Skin epidermis (tissue), 12 donors: ENCODE data around the gene HOXB3.

ENCODE experiments used
- H3K27ac ChIP-seq, 21 experiments: fragments of 200-600 bp; sonication (generic) in 11 of 21; one replicate each; pipeline ENCODE4 v1.5.0; 2020; ENCODE audit warnings: mild to moderate bottlenecking in 3 of 21, inconsistent platforms in 2 of 21, moderate library complexity in 2 of 21
- H3K4me3 ChIP-seq, 7 experiments: fragments of 200-600 bp; sonication (generic) in 2 of 7; one replicate each; pipeline ENCODE4 v1.5.0; 2020; ENCODE audit warnings: inconsistent platforms in 2 of 7, mild to moderate bottlenecking in 2 of 7, moderate library complexity in 1 of 7

Gene HOXB3

GRCh38 chr17:48592057-48592514, 2.0 kb upstream of the HOXB3 start:
- Histone ChIP-seq H3K27ac (peak overlapping the region in 6 of 21 experiments; percentile 59 to 94 (median 82)), H3K4me3 (peak overlapping the region in 2 of 7 experiments; percentile 18 to 36)

- peak overlapping the region in 6 of 21 experiments; percentile 72 to 94 (median 82) for H3K27ac ChIP-seq
- H3K4me3 ChIP-seq, result peak overlapping the region in 2 of 7 experiments; percentile 2 to 36
Measured at GRCh38 chr17:48591255-48592056, 1.4 kb upstream of the HOXB3 start.

GRCh38 chr17:48590607-48591161, 643 bp upstream of the HOXB3 start:
- no peak overlapping the region for H3K4me3 ChIP-seq

GRCh38 chr17:48589060-48589830, 796 bp downstream of the HOXB3 start:
- H3K27ac ChIP-seq, result peak overlapping the region in 6 of 21 experiments; percentile 42 to 94 (median 82)
- H3K4me3 ChIP-seq, result peak overlapping the region in 1 of 7 experiments; percentile 13

More at GRCh38 chr17:48590607-48591161, 643 bp upstream of the HOXB3 start:
- peak overlapping the region in 6 of 21 experiments; percentile 72 to 94 (median 82) for H3K27ac ChIP-seq

- H3K4me3 ChIP-seq, result no peak overlapping the region
- H3K27ac ChIP-seq, result peak overlapping the region in 5 of 21 experiments; percentile 72 to 94 (median 83)
Measured at GRCh38 chr17:48588528-48588927, 1.5 kb downstream of the HOXB3 start.

- H3K27ac ChIP-seq, result peak overlapping the region in 7 of 21 experiments; percentile 1 to 94 (median 81)
- peak overlapping the region in 1 of 7 experiments; percentile 9 for H3K4me3 ChIP-seq
Measured at GRCh38 chr17:48588074-48588415, 2.0 kb downstream of the HOXB3 start.

GRCh38 chr17:48587276-48588073, 2.6 kb downstream of the HOXB3 start:
- Histone ChIP-seq H3K4me3 (peak overlapping the region in 1 of 7 experiments; percentile 9), H3K27ac (peak overlapping the region in 8 of 21 experiments; percentile 1 to 94 (median 76))

- peak overlapping the region in 10 of 21 experiments; percentile 1 to 94 (median 75) for H3K27ac ChIP-seq
- peak overlapping the region; percentile 29 to 55 (median 49) for H3K4me3 ChIP-seq
Measured at GRCh38 chr17:48586355-48587258, 3.4 kb downstream of the HOXB3 start.

- H3K4me3 ChIP-seq, result no peak overlapping the region
- H3K27ac ChIP-seq, result peak overlapping the region in 2 of 21 experiments; percentile 92 to 94
Measured at GRCh38 chr17:48584223-48584741, 5.8 kb downstream of the HOXB3 start.

GRCh38 chr17:48583708-48584222, 6.3 kb downstream of the HOXB3 start:
- H3K27ac ChIP-seq, result peak overlapping the region in 1 of 21 experiments; percentile 94
- no peak overlapping the region for H3K4me3 ChIP-seq

- H3K4me3 ChIP-seq, result no peak overlapping the region
- H3K27ac ChIP-seq, result peak overlapping the region in 6 of 21 experiments; percentile 42 to 94 (median 90)
Measured at GRCh38 chr17:48582750-48583069, 7.3 kb downstream of the HOXB3 start.

- Histone ChIP-seq H3K27ac (peak overlapping the region in 6 of 21 experiments; percentile 85 to 94 (median 90)), H3K4me3 (no peak overlapping the region)
Measured at GRCh38 chr17:48579760-48580554, 10.1 kb downstream of the HOXB3 start.

- Histone ChIP-seq H3K27ac (peak overlapping the region in 6 of 21 experiments; percentile 20 to 94 (median 88)), H3K4me3 (peak overlapping the region in 1 of 7 experiments; percentile 51)
Measured at GRCh38 chr17:48579471-48579759, 10.6 kb downstream of the HOXB3 start.

- peak overlapping the region in 20 of 21 experiments; percentile 23 to 94 (median 76) for H3K27ac ChIP-seq
- peak overlapping the region; percentile 35 to 51 (median 41) for H3K4me3 ChIP-seq
Measured at GRCh38 chr17:48578616-48579470, 11.2 kb downstream of the HOXB3 start.

- H3K4me3 ChIP-seq, result peak within 1 kb of the TSS; percentile 35 to 51 (median 41)
- peak within 1 kb of the TSS; percentile 23 to 94 (median 75) for H3K27ac ChIP-seq
Measured at GRCh38 chr17:48577946-48578615, 12.0 kb downstream of the HOXB3 start, which contains the start of gene HOXB4. HOXB4 (minus strand) TSS chr17:48578350; CDS start chr17:48578319, 31 bp downstream.
